ENCODE data around the gene GPLD1.

The GPLD1 gene

DNA sequence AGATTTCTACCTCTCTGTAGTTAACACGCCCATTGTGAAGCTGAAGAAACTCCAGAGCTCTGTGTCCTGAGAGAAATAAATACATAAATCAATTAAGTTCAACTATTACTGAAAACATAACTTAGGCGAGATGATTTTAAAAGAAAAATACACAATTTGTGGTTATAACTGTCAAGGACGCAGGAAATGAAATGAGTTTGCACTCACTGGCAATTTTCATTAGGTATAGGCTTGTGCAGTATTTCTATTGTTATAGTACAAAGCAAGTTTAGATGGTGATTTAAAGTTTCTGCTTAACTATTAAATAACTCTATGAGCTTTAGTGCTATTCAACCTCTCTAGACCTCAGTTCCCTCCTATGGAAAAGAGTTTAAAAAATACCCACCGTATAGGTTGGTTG lies 3.3 kb downstream of the GPLD1 start:
- no peak for ATAC-seq

DNA sequence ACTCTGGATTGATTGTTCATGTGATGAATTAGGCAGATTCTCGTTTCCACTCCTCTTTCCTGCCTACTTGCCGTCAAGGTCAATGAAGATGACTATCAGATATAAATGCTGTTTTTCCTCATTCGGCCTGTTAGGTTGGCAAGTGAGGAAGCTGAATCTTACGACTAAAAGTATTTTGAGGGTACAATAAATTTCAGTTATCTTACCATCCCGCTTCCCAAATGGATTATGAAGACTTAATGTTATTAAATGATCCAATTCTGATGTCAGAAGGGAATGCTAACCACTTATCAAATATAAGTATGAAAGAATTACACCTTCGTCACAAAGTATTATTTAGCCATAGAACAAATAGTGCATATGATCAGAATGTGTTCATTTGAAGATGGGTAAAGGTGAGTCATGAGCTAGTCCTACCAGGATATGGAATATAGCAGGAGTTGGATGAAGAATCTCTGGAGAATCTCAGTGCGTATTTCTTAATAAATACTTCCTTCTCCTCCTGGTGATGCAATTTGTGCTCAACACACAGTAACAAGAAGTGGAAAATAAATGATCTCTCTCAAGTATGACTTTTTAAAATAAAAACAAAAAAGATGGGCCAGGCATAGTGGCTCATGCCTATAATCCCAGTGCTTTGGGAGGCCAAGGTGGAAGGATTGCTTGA lies 4.6 kb downstream of the GPLD1 start:
- TF ChIP-seq, protein P1, sequence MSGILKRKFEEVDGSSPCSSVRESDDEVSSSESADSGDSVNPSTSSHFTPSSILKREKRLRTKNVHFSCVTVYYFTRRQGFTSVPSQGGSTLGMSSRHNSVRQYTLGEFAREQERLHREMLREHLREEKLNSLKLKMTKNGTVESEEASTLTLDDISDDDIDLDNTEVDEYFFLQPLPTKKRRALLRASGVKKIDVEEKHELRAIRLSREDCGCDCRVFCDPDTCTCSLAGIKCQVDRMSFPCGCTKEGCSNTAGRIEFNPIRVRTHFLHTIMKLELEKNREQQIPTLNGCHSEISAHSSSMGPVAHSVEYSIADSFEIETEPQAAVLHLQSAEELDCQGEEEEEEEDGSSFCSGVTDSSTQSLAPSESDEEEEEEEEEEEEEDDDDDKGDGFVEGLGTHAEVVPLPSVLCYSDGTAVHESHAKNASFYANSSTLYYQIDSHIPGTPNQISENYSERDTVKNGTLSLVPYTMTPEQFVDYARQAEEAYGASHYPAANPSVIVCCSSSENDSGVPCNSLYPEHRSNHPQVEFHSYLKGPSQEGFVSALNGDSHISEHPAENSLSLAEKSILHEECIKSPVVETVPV (CRISPR knock-in tag; IDR thresholded peaks at IDR 0.05), result no peak
- TF ChIP-seq ISL1 (CRISPR knock-in tag; IDR thresholded peaks at IDR 0.05) (peak; percentile 95), ESRRG (CRISPR knock-in tag; IDR thresholded peaks at IDR 0.05) (no peak), PPARA (CRISPR knock-in tag; IDR thresholded peaks at IDR 0.05; ENCODE audit: borderline replicate concordance) (no peak), BACH2 (CRISPR knock-in tag; IDR thresholded peaks at IDR 0.05; ENCODE audit: borderline replicate concordance) (no peak), ZFP3 (CRISPR knock-in tag; IDR thresholded peaks at IDR 0.05) (0 out of 2 replicates have a peak, but pooled peaks have one; percentile 12), ZC3H10 (CRISPR knock-in tag; IDR thresholded peaks at IDR 0.05) (no peak)
- TF ChIP-seq, protein P2, sequence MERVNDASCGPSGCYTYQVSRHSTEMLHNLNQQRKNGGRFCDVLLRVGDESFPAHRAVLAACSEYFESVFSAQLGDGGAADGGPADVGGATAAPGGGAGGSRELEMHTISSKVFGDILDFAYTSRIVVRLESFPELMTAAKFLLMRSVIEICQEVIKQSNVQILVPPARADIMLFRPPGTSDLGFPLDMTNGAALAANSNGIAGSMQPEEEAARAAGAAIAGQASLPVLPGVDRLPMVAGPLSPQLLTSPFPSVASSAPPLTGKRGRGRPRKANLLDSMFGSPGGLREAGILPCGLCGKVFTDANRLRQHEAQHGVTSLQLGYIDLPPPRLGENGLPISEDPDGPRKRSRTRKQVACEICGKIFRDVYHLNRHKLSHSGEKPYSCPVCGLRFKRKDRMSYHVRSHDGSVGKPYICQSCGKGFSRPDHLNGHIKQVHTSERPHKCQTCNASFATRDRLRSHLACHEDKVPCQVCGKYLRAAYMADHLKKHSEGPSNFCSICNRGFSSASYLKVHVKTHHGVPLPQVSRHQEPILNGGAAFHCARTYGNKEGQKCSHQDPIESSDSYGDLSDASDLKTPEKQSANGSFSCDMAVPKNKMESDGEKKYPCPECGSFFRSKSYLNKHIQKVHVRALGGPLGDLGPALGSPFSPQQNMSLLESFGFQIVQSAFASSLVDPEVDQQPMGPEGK (CRISPR knock-in tag; IDR thresholded peaks at IDR 0.05; ENCODE audit: borderline replicate concordance), result peak; percentile 21; the same call in 1 of the 2 replicates
- TF ChIP-seq, protein P3, sequence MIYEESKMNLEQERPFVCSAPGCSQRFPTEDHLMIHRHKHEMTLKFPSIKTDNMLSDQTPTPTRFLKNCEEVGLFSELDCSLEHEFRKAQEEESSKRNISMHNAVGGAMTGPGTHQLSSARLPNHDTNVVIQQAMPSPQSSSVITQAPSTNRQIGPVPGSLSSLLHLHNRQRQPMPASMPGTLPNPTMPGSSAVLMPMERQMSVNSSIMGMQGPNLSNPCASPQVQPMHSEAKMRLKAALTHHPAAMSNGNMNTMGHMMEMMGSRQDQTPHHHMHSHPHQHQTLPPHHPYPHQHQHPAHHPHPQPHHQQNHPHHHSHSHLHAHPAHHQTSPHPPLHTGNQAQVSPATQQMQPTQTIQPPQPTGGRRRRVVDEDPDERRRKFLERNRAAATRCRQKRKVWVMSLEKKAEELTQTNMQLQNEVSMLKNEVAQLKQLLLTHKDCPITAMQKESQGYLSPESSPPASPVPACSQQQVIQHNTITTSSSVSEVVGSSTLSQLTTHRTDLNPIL (CRISPR knock-in tag; IDR thresholded peaks at IDR 0.05; ENCODE audit: low read depth), result no peak
- TF ChIP-seq, protein P4, sequence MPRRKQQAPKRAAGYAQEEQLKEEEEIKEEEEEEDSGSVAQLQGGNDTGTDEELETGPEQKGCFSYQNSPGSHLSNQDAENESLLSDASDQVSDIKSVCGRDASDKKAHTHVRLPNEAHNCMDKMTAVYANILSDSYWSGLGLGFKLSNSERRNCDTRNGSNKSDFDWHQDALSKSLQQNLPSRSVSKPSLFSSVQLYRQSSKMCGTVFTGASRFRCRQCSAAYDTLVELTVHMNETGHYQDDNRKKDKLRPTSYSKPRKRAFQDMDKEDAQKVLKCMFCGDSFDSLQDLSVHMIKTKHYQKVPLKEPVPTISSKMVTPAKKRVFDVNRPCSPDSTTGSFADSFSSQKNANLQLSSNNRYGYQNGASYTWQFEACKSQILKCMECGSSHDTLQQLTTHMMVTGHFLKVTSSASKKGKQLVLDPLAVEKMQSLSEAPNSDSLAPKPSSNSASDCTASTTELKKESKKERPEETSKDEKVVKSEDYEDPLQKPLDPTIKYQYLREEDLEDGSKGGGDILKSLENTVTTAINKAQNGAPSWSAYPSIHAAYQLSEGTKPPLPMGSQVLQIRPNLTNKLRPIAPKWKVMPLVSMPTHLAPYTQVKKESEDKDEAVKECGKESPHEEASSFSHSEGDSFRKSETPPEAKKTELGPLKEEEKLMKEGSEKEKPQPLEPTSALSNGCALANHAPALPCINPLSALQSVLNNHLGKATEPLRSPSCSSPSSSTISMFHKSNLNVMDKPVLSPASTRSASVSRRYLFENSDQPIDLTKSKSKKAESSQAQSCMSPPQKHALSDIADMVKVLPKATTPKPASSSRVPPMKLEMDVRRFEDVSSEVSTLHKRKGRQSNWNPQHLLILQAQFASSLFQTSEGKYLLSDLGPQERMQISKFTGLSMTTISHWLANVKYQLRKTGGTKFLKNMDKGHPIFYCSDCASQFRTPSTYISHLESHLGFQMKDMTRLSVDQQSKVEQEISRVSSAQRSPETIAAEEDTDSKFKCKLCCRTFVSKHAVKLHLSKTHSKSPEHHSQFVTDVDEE (CRISPR knock-in tag; IDR thresholded peaks at IDR 0.05), result no peak

More for the DNA sequence above, 3.3 kb downstream of the GPLD1 start:
- TF ChIP-seq, protein P5, sequence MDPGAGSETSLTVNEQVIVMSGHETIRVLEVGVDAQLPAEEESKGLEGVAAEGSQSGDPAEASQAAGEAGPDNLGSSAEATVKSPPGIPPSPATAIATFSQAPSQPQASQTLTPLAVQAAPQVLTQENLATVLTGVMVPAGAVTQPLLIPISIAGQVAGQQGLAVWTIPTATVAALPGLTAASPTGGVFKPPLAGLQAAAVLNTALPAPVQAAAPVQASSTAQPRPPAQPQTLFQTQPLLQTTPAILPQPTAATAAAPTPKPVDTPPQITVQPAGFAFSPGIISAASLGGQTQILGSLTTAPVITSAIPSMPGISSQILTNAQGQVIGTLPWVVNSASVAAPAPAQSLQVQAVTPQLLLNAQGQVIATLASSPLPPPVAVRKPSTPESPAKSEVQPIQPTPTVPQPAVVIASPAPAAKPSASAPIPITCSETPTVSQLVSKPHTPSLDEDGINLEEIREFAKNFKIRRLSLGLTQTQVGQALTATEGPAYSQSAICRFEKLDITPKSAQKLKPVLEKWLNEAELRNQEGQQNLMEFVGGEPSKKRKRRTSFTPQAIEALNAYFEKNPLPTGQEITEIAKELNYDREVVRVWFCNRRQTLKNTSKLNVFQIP (CRISPR knock-in tag; IDR thresholded peaks at IDR 0.05; ENCODE audit: borderline replicate concordance, low read depth), result no peak
- TF ChIP-seq PPARA (CRISPR knock-in tag; IDR thresholded peaks at IDR 0.05; ENCODE audit: borderline replicate concordance), result no peak
- TF ChIP-seq, protein P4 (CRISPR knock-in tag; IDR thresholded peaks at IDR 0.05), result no peak
- no peak for TF ChIP-seq CSDC2 (CRISPR knock-in tag; IDR thresholded peaks at IDR 0.05)
- TF ChIP-seq SNAI2 (CRISPR knock-in tag; IDR thresholded peaks at IDR 0.05), result no peak
- TF ChIP-seq ZNF70 (CRISPR knock-in tag; IDR thresholded peaks at IDR 0.05), result no peak
- no peak for TF ChIP-seq ISL1 (CRISPR knock-in tag; IDR thresholded peaks at IDR 0.05)
- TF ChIP-seq ZNF565 (CRISPR knock-in tag; conservative IDR thresholded peaks at IDR 0.05; ENCODE audit: low read depth), result no peak
- no peak for TF ChIP-seq TCF4 (CRISPR knock-in tag; IDR thresholded peaks at IDR 0.05; ENCODE audit: borderline replicate concordance)
- TF ChIP-seq TOX (CRISPR knock-in tag; IDR thresholded peaks at IDR 0.05; ENCODE audit: borderline replicate concordance), result no peak
- no peak for TF ChIP-seq GLIS3 (CRISPR knock-in tag; IDR thresholded peaks at IDR 0.05)
- TF ChIP-seq RARB (CRISPR knock-in tag; IDR thresholded peaks at IDR 0.05), result no peak
- no peak for TF ChIP-seq ARNTL (CRISPR knock-in tag; IDR thresholded peaks at IDR 0.05; ENCODE audit: borderline replicate concordance, low read depth)

More for the DNA sequence above, 4.6 kb downstream of the GPLD1 start:
- ATAC-seq, result no peak
